ENCODE data around the gene PLEKHN1.

GRCh38 chr1:972726-973458, 6.6 kb downstream of the PLEKHN1 start:
- no peak for TF ChIP-seq ZNF274 (IDR thresholded peaks at IDR 0.05; ENCODE audit: low read depth, low read length)
- no peak for TF ChIP-seq YY1 (IDR thresholded peaks at IDR 0.05; ENCODE audit: insufficient read depth, insufficient read length)
- TF ChIP-seq SUZ12 (IDR thresholded peaks at IDR 0.05; ENCODE audit: extremely low read depth, insufficient read depth, insufficient read length), result no peak

Measured in NT2/D1 (cell line).